Gastroesophageal sphincter (tissue), 4 donors: Measurements from ENCODE around the gene GAP43. TPM values are rescaled to one million over a fixed set of nuclear protein-coding genes. Genes with fewer than 3 reads are reported as not detected.

ENCODE experiments used
- ATAC-seq: fragments of 150-250 bp; one replicate; pipeline ENCODE4 v1.9.1; 2016; ENCODE audit warnings: mild to moderate bottlenecking, moderate library complexity
- H3K27ac ChIP-seq, 4 donors: fragments of 200-600 bp; sonication (generic) in 3 of 4; 1 replicate in 3 of 4; 2 replicates in 1 of 4; pipeline ENCODE4 v1.5.1; 2016 to 2019
- H3K27me3 ChIP-seq: fragments of 200-600 bp; sonication (generic); one replicate; pipeline ENCODE4 v1.5.1; 2019
- H3K36me3 ChIP-seq, 2 donors: fragments of 200-600 bp; sonication (generic); one replicate each; pipeline ENCODE4 v1.5.1; 2019; ENCODE audit warnings: control low read depth in 1 of 2
- H3K4me1 ChIP-seq, 3 donors: fragments of 200-600 bp; sonication (generic); 1 replicate in 2 of 3; 2 replicates in 1 of 3; pipeline ENCODE4 v1.5.1; 2016 to 2019; ENCODE audit warnings: control low read depth in 2 of 3
- H3K4me3 ChIP-seq, 2 donors: fragments of 200-600 bp; sonication (generic); one replicate each; pipeline ENCODE4 v1.5.1; 2019; ENCODE audit warnings: mild to moderate bottlenecking in 1 of 2, moderate library complexity in 1 of 2
- H3K9me3 ChIP-seq, 3 donors: fragments of 200-600 bp; sonication (generic); one replicate each; pipeline ENCODE4 v1.5.1; 2017 to 2019; ENCODE audit warnings: control low read depth in 2 of 3
- CTCF ChIP-seq, 4 experiments: fragments of 200-600 bp in 2 of 4; fragments of 450-650 bp in 2 of 4; sonication (generic) in 1 of 4; IDR thresholded peaks; one replicate each; pipeline ENCODE4 v1.5.1; 2017 to 2019; ENCODE audit warnings: antibody characterized with exemption in 4 of 4, mild to moderate bottlenecking in 2 of 4, moderate library complexity in 2 of 4
- EP300 ChIP-seq: sonication (generic); formaldehyde crosslinking; IDR thresholded peaks from one replicate; pipeline ENCODE4 v1.6.1; 2017; ENCODE audit warnings: antibody characterized with exemption, mild to moderate bottlenecking
- POLR2A ChIP-seq, 2 donors: fragments of 450-650 bp; IDR thresholded peaks; one replicate each; pipeline ENCODE4 v1.6.1; 2017; ENCODE audit warnings: antibody characterized with exemption in 2 of 2, mild to moderate bottlenecking in 2 of 2, moderate library complexity in 1 of 2
- POLR2AphosphoS5 ChIP-seq: sonication (generic); formaldehyde crosslinking; IDR thresholded peaks from one replicate; pipeline ENCODE4 v1.6.1; 2017; ENCODE audit warnings: antibody characterized with exemption
- WGBS, 2 donors: methylation state at CpG; one replicate each; pipeline ENCODE4 v1.1.5; 2018; ENCODE audit warnings: low coverage in 1 of 2; 5-methylcytosine and 5-hydroxymethylcytosine counted together
- total RNA-seq, 4 donors: library from RNA; depleted of rRNA; stranded (reverse); fragments of >200 nt; gene quantifications; one replicate each; pipeline ENCODE4 v1.1.0, GENCODE V29; 2016

The GAP43 gene
- total RNA-seq, 4 donors from 2014 or later: 0.47 to 2.7 (median 1.6) TPM

GRCh38 chr3:115655761-115656282 lies 32.5 kb downstream of the GAP43 start:
- Histone ChIP-seq H3K4me3 (no peak overlapping the region), H3K27ac (no peak overlapping the region), H3K9me3 (no peaks in the 10 kb centered on the region), H3K36me3 (no peaks in the 10 kb centered on the region), H3K4me1 (peaks cover 0 to 26% (median 3%) of the 10 kb centered on the region in 3 donors), H3K27me3 (no peaks in the 10 kb centered on the region)
- no peak for ATAC-seq
- TF ChIP-seq POLR2A (IDR thresholded peaks at IDR 0.05) (no peak), EP300 (no peak), CTCF (IDR thresholded peaks at IDR 0.05) (no peak), POLR2AphosphoS5 (no peak)
- 94 to 100% methylated on average over 1 to 2 of the region's 2 CpGs for WGBS, 2 donors

GRCh38 chr3:115657168-115657567 lies 33.9 kb downstream of the GAP43 start:
- Histone ChIP-seq H3K4me3 (no peak overlapping the region), H3K36me3 (no peaks in the 10 kb centered on the region), H3K27me3 (no peaks in the 10 kb centered on the region), H3K27ac (peak overlapping the region; percentile 96 to 99 (median 98)), H3K4me1 (peaks cover 0 to 31% (median 3%) of the 10 kb centered on the region in 3 donors), H3K9me3 (no peaks in the 10 kb centered on the region)
- no peak for TF ChIP-seq POLR2AphosphoS5
- WGBS, 2 donors: 75 to 92% methylated on average over 5 of the region's 5 CpGs
- ATAC-seq: no peak

GRCh38 chr3:115658032-115658336 lies 34.7 kb downstream of the GAP43 start:
- ATAC-seq: no peak
- Histone ChIP-seq H3K27ac (peak overlapping the region; percentile 96 to 99 (median 98)), H3K27me3 (no peaks in the 10 kb centered on the region), H3K4me3 (peak overlapping the region; percentile 82 to 85), H3K9me3 (no peaks in the 10 kb centered on the region), H3K4me1 (peaks cover 0 to 31% (median 3%) of the 10 kb centered on the region in 3 donors), H3K36me3 (no peaks in the 10 kb centered on the region)
- TF ChIP-seq EP300 (no peak), CTCF (IDR thresholded peaks at IDR 0.05) (no peak), POLR2A (IDR thresholded peaks at IDR 0.05) (no peak), POLR2AphosphoS5 (no peak)
- 7 to 8% methylated on average over 3 of the region's 3 CpGs for WGBS, 2 donors

- Histone ChIP-seq H3K27me3 (no peaks in the 10 kb centered on the region), H3K4me1 (peaks cover 0 to 31% (median 3%) of the 10 kb centered on the region in 3 donors), H3K36me3 (no peaks in the 10 kb centered on the region), H3K9me3 (no peaks in the 10 kb centered on the region), H3K27ac (peak overlapping the region; percentile 96 to 99 (median 98)), H3K4me3 (peak overlapping the region; percentile 82 to 85)
- peak; percentile 85 for TF ChIP-seq POLR2AphosphoS5
- no peak for TF ChIP-seq EP300
- peak; percentile 46 to 69 for TF ChIP-seq POLR2A (IDR thresholded peaks at IDR 0.05)
- peak in 1 of 4 experiments; percentile 8 for TF ChIP-seq CTCF (IDR thresholded peaks at IDR 0.05)
- peak; percentile 95 for ATAC-seq
- WGBS, 2 donors: 0 to 2% methylated on average over 11 to 43 of the region's 58 CpGs
These were observed 35.2 kb downstream of the GAP43 start for GRCh38 chr3:115658337-115659181.

- Histone ChIP-seq H3K4me3 (peak overlapping the region; percentile 82 to 85), H3K27ac (peak overlapping the region; percentile 96 to 99 (median 98)), H3K36me3 (no peaks in the 10 kb centered on the region), H3K4me1 (peaks cover 0 to 31% (median 3%) of the 10 kb centered on the region in 3 donors), H3K27me3 (no peaks in the 10 kb centered on the region), H3K9me3 (no peaks in the 10 kb centered on the region)
- TF ChIP-seq POLR2A (IDR thresholded peaks at IDR 0.05): no peak
- TF ChIP-seq CTCF (IDR thresholded peaks at IDR 0.05): no peak
- TF ChIP-seq POLR2AphosphoS5: no peak
- TF ChIP-seq EP300: no peak
- ATAC-seq: no peak
- 44 to 45% methylated on average over 9 to 12 of the region's 12 CpGs for WGBS, 2 donors
These were observed 36.2 kb downstream of the GAP43 start for GRCh38 chr3:115659253-115660220.
